Psoas muscle (tissue), 7 donors: ENCODE measurements around the gene CD27. TPM values are rescaled to one million over a fixed set of nuclear protein-coding genes. Genes with fewer than 3 reads are reported as not detected.

ENCODE experiments used
- polyA plus RNA-seq, 3 donors: library from polyadenylated mRNA; stranded (reverse); fragments of 200-250 nt; gene quantifications; one replicate each; pipeline ENCODE4 v1.2.3, GENCODE V29; 2013
- total RNA-seq, 4 donors: library from RNA; stranded (reverse); fragmentation: NEBNext Ultra II Directional in 2 of 4; extraction: Animal tissue kit (Norgen Biotek cat#: 25700) in 2 of 4; gene quantifications; one replicate each; pipeline versions ENCODE4 v1.2.1 to v1.2.4, GENCODE V29; 2021 to 2023
- donor health status: healthy with polysubstance abuse.
- donor health status: DM: no; HTN: no; CAD: no; lungs with moderate emphysema.
- donor health status: Bipolar disorder and iron deficiency.
- donor health status: healthy.
- donor health status: DM: no; HTN: no; CAD: no.
- donor health status: DM: no; HTN: no; CAD: no.
- donor health status: DM: yes; HTN: yes; CAD: no.

The CD27 gene
- total and polyA plus RNA-seq, 7 donors = 0.10 to 0.29 (median 0.28) TPM; not detected in 4

Other genes with a start within 250 kb of the CD27 start
- gene CD9, start 244.6 kb upstream of the CD27 start, total RNA-seq = 10 to 100 TPM; 23.0 to 40.2 (median 30.6) TPM
- 10 to 100 TPM; 26.1 to 90.9 (median 45.4) TPM for gene CD9, start 244.6 kb upstream of the CD27 start, polyA plus RNA-seq
- gene PLEKHG6, start 134.3 kb upstream of the CD27 start, total RNA-seq = not detected
- gene PLEKHG6, start 134.3 kb upstream of the CD27 start, polyA plus RNA-seq = under 1 TPM in 2 of 3 donors, not detected in 1; 0.20 to 0.39 TPM
- 100 to 1,000 TPM in 3 of 4 donors, 10 to 100 TPM in 1; 38.8 to 224 (median 127) TPM for gene TNFRSF1A, start 102.9 kb upstream of the CD27 start, total RNA-seq
- gene TNFRSF1A, start 102.9 kb upstream of the CD27 start, polyA plus RNA-seq = 100 to 1,000 TPM in 1 of 3 donors, 10 to 100 TPM in 2; 53.7 to 117 (median 65.4) TPM
- gene SCNN1A, start 69.4 kb upstream of the CD27 start, total RNA-seq = under 1 TPM; 0.30 to 0.57 (median 0.48) TPM
- gene SCNN1A, start 69.4 kb upstream of the CD27 start, polyA plus RNA-seq = under 1 TPM; 0.03 to 0.39 (median 0.31) TPM
- gene LTBR, start 60.8 kb upstream of the CD27 start, total RNA-seq = 10 to 100 TPM; 23.7 to 38.6 (median 34.1) TPM
- gene LTBR, start 60.8 kb upstream of the CD27 start, polyA plus RNA-seq = 10 to 100 TPM; 15.3 to 38.8 (median 34.5) TPM
- gene TAPBPL, start 7.1 kb downstream of the CD27 start, total RNA-seq = 10 to 100 TPM in 1 of 4 donors, 1 to 10 TPM in 3; 6.4 to 11.3 (median 8.4) TPM
- 1 to 10 TPM; 4.6 to 8.4 (median 4.9) TPM for gene TAPBPL, start 7.1 kb downstream of the CD27 start, polyA plus RNA-seq
- 1 to 10 TPM; 1.5 to 6.2 (median 3.2) TPM for gene VAMP1, start 25.7 kb downstream of the CD27 start, total RNA-seq
- 10 to 100 TPM in 1 of 3 donors, 1 to 10 TPM in 2; 1.9 to 16.9 (median 2.1) TPM for gene VAMP1, start 25.7 kb downstream of the CD27 start, polyA plus RNA-seq
- 100 to 1,000 TPM; 202 to 250 (median 227) TPM for gene MRPL51, start 48.3 kb downstream of the CD27 start, total RNA-seq
- 100 to 1,000 TPM; 153 to 217 (median 180) TPM for gene MRPL51, start 48.3 kb downstream of the CD27 start, polyA plus RNA-seq
- gene NCAPD2, start 49.1 kb downstream of the CD27 start, total RNA-seq = 10 to 100 TPM; 10.1 to 13.4 (median 11.2) TPM
- 1 to 10 TPM; 3.9 to 9.5 (median 5.9) TPM for gene NCAPD2, start 49.1 kb downstream of the CD27 start, polyA plus RNA-seq
- gene GAPDH, start 89.6 kb downstream of the CD27 start, total RNA-seq = over 10,000 TPM in 2 of 4 donors, 1,000 to 10,000 TPM in 2; 7,136 to 10,782 (median 8,991) TPM
- gene GAPDH, start 89.6 kb downstream of the CD27 start, polyA plus RNA-seq = over 10,000 TPM in 2 of 3 donors, 1,000 to 10,000 TPM in 1; 9,788 to 18,891 (median 16,487) TPM
- gene IFFO1, start 111.1 kb downstream of the CD27 start, total RNA-seq = 10 to 100 TPM; 12.6 to 26.3 (median 18.0) TPM
- 1 to 10 TPM; 6.7 to 8.9 (median 8.3) TPM for gene IFFO1, start 111.1 kb downstream of the CD27 start, polyA plus RNA-seq
- gene NOP2, start 123.3 kb downstream of the CD27 start, total RNA-seq = 10 to 100 TPM; 29.8 to 62.2 (median 52.9) TPM
- gene NOP2, start 123.3 kb downstream of the CD27 start, polyA plus RNA-seq = 10 to 100 TPM; 44.1 to 67.0 (median 66.4) TPM
- gene CHD4, start 162.4 kb downstream of the CD27 start, total RNA-seq = 100 to 1,000 TPM in 2 of 4 donors, 10 to 100 TPM in 2; 94.5 to 152 (median 112) TPM
- gene CHD4, start 162.4 kb downstream of the CD27 start, polyA plus RNA-seq = 10 to 100 TPM; 62.5 to 90.0 (median 78.5) TPM
- gene LPAR5, start 191.0 kb downstream of the CD27 start, total RNA-seq = under 1 TPM; 0.30 to 0.60 (median 0.39) TPM
- gene LPAR5, start 191.0 kb downstream of the CD27 start, polyA plus RNA-seq = under 1 TPM; 0.04 to 0.20 (median 0.05) TPM
- gene ACRBP, start 202.5 kb downstream of the CD27 start, total RNA-seq = under 1 TPM; 0.44 to 0.99 (median 0.86) TPM
- under 1 TPM in 2 of 3 donors, not detected in 1; 0.29 to 0.82 TPM for gene ACRBP, start 202.5 kb downstream of the CD27 start, polyA plus RNA-seq
- 10 to 100 TPM; 12.7 to 29.6 (median 16.9) TPM for gene ING4, start 218.2 kb downstream of the CD27 start, total RNA-seq
- 10 to 100 TPM; 20.7 to 35.6 (median 25.7) TPM for gene ING4, start 218.2 kb downstream of the CD27 start, polyA plus RNA-seq
- 10 to 100 TPM; 25.4 to 37.9 (median 27.9) TPM for gene ZNF384, start 244.4 kb downstream of the CD27 start, total RNA-seq
- gene ZNF384, start 244.4 kb downstream of the CD27 start, polyA plus RNA-seq = 10 to 100 TPM; 22.0 to 44.9 (median 23.8) TPM